Uterus (tissue), 4 donors: ENCODE measurements around the gene PKNOX2. TPM values are rescaled to one million over a fixed set of nuclear protein-coding genes. Genes with fewer than 3 reads are reported as not detected.

Experiments
- DNase-seq, 2 donors: peaks; one replicate each; pipeline ENCODE4 v3.0.0-alpha.2; 2019 to 2020
- H3K27ac ChIP-seq, 2 donors: fragments of 200-600 bp; sonication (generic); 1 replicate in 1 of 2; 2 replicates in 1 of 2; pipeline ENCODE4 v1.5.1; 2016 to 2018
- H3K27me3 ChIP-seq, 2 donors: fragments of 200-600 bp; sonication (generic); one replicate each; pipeline ENCODE4 v1.5.1; 2018 to 2019; ENCODE audit warnings: control low read depth in 1 of 2
- H3K36me3 ChIP-seq, 2 donors: fragments of 200-600 bp; sonication (generic); one replicate each; pipeline ENCODE4 v1.5.1; 2019; ENCODE audit warnings: control low read depth in 1 of 2
- H3K4me1 ChIP-seq, 2 donors: fragments of 200-600 bp; sonication (generic); one replicate each; pipeline ENCODE4 v1.5.1; 2018 to 2019; ENCODE audit warnings: control low read depth in 1 of 2
- H3K4me3 ChIP-seq, 2 donors: fragments of 200-600 bp; sonication (generic); 1 replicate in 1 of 2; 2 replicates in 1 of 2; pipeline ENCODE4 v1.5.1; 2018 to 2019; ENCODE audit warnings: mild to moderate bottlenecking in 1 of 2
- H3K9me3 ChIP-seq, 2 donors: fragments of 200-600 bp; sonication (generic); one replicate each; pipeline ENCODE4 v1.5.1; 2019; ENCODE audit warnings: control low read depth in 1 of 2
- CTCF ChIP-seq, 4 experiments: fragments of 200-600 bp in 2 of 4; fragments of 450-650 bp in 2 of 4; sonication (generic) in 2 of 4; IDR thresholded peaks; one replicate each; pipeline ENCODE4 v1.5.1; 2016 to 2019; ENCODE audit warnings: antibody characterized with exemption in 4 of 4, mild to moderate bottlenecking in 2 of 4, moderate library complexity in 1 of 4
- POLR2A ChIP-seq, 2 donors: fragments of 450-650 bp; IDR thresholded peaks; one replicate each; pipeline ENCODE4 v1.6.1; 2016; ENCODE audit warnings: antibody characterized with exemption in 2 of 2, mild to moderate bottlenecking in 1 of 2, moderate library complexity in 1 of 2
- intact Hi-C: fragments of 100-400 bp; cut with DNase I; formaldehyde crosslinking; loops from one replicate; pipeline ENCODE4 v1.15.1; 2023; ENCODE audit warnings: low total_unique reads
- total RNA-seq, 4 donors: library from RNA; depleted of rRNA in 3 of 4; stranded (reverse); fragments of >200 nt in 3 of 4; gene quantifications; one replicate each; pipeline versions ENCODE4 v1.1.0 to v1.2.4, GENCODE V29; 2014 to 2023
- donor health status: DM: yes; HTN: yes; CAD: no.

PKNOX2 gene
- total RNA-seq, 4 donors from 2014 or later: 0.29 to 22.7 (median 3.3) TPM

GRCh38 chr11:125364121-125364826 is 199.7 kb downstream of the PKNOX2 start:
- H3K27me3 ChIP-seq: no peaks in the 10 kb centered on the region
- no peaks in the 10 kb centered on the region for H3K4me1 ChIP-seq
- no peaks in the 10 kb centered on the region for H3K36me3 ChIP-seq
- DNase-seq: no peak
- H3K9me3 ChIP-seq: no peaks in the 10 kb centered on the region
- intact Hi-C loops: no loop called here
- H3K4me3 ChIP-seq: no peak overlapping the region
- H3K27ac ChIP-seq: no peak overlapping the region
- no peak for TF ChIP-seq POLR2A (IDR thresholded peaks at IDR 0.05)
- no peak for TF ChIP-seq CTCF (IDR thresholded peaks at IDR 0.05)

DNA sequence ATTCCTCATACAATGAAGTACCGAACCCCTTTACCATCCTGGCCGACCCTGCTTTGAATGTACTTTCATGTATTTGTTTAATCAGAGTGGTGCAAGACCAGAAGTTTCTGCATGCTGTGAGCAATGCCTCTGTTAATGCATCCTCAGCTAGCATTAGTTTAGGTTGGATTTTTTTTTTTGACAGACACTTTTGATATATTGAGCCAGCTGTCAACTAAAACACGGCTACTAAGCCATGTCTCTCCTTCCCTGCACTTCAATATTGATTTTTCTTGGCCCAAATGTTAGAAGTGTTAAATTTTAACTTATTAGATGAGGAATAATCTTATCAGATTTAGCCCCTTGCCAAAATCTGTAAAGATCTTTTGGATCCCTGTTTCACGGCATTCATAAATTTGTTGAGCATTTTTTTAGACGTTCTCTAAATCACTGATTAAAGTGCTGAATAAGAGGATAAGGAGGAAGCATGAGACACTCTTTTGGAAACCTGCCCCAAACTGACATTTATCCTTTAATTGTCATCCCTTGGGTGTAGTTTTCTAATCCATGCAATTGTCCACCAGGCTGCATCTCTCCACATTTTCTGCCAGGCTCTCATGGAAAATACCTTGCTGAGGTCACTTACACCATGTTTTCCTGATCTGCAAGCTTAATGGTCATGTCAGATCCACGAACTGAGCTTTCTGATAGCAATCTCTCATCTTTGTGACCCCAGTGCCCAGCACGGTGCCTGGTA is 200.8 kb downstream of the PKNOX2 start:
- Histone ChIP-seq H3K27me3 (no peaks in the 10 kb centered on the region), H3K27ac (no peak overlapping the region), H3K4me1 (no peaks in the 10 kb centered on the region), H3K4me3 (no peak overlapping the region), H3K36me3 (no peaks in the 10 kb centered on the region), H3K9me3 (no peaks in the 10 kb centered on the region)
- no peak for TF ChIP-seq CTCF (IDR thresholded peaks at IDR 0.05)
- no peak for TF ChIP-seq POLR2A (IDR thresholded peaks at IDR 0.05)
- no peak for DNase-seq
- intact Hi-C loops: no loop called here

GRCh38 chr11:125367710-125368109 is 203.2 kb downstream of the PKNOX2 start:
- Histone ChIP-seq H3K27ac (no peak overlapping the region), H3K36me3 (no peaks in the 10 kb centered on the region), H3K9me3 (no peaks in the 10 kb centered on the region), H3K27me3 (no peaks in the 10 kb centered on the region), H3K4me1 (no peaks in the 10 kb centered on the region), H3K4me3 (no peak overlapping the region)
- intact Hi-C loops: no loop called here
- TF ChIP-seq CTCF (IDR thresholded peaks at IDR 0.05) (no peak), POLR2A (IDR thresholded peaks at IDR 0.05) (no peak)
- DNase-seq: no peak

- H3K9me3 ChIP-seq: no peaks in the 10 kb centered on the region
- intact Hi-C loops: no loop called here
- DNase-seq: no peak
- H3K4me1 ChIP-seq: no peaks in the 10 kb centered on the region
- no peak overlapping the region for H3K4me3 ChIP-seq
- H3K27ac ChIP-seq: no peak overlapping the region
- H3K27me3 ChIP-seq: no peaks in the 10 kb centered on the region
- H3K36me3 ChIP-seq: no peaks in the 10 kb centered on the region
- TF ChIP-seq POLR2A (IDR thresholded peaks at IDR 0.05): no peak
- TF ChIP-seq CTCF (IDR thresholded peaks at IDR 0.05): no peak
Observed at GRCh38 chr11:125368757-125369156, 204.2 kb downstream of the PKNOX2 start.

DNA sequence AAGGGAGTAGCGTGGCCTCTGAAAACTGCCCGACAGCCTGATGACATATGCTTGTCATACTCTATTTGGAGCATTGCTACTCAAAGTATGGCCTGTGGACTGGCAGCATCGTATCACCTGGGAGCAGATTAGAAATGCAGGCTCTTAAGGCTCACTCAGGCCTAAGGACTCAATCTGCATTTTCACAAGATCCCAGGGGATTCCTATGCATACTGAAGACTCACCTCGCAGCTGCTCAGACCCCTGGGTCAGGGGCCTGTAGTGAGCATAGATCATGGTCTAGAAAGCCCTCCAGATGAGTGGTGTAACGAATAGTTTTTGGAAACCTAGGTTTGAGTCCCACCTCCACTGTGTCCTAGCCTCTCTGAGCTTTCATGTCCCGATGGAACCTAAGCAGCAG is 205.3 kb downstream of the PKNOX2 start:
- no peaks in the 10 kb centered on the region for H3K36me3 ChIP-seq

More for the DNA sequence above, 205.3 kb downstream of the PKNOX2 start:
- Histone ChIP-seq H3K4me3 (no peak overlapping the region), H3K27me3 (no peaks in the 10 kb centered on the region), H3K9me3 (no peaks in the 10 kb centered on the region), H3K27ac (no peak overlapping the region), H3K4me1 (no peaks in the 10 kb centered on the region)
- TF ChIP-seq POLR2A (IDR thresholded peaks at IDR 0.05): no peak
- no peak for TF ChIP-seq CTCF (IDR thresholded peaks at IDR 0.05)
- no peak for DNase-seq
- intact Hi-C loops: no loop called here
